K562 (cell line): ENCODE measurements around the gene GPX7. TPM values are rescaled to one million over a fixed set of nuclear protein-coding genes. Genes with fewer than 3 reads are reported as not detected.

ENCODE experiments used
- ARID1B ChIP-seq: fragments of 450-650 bp; IDR thresholded peaks from 2 replicates; pipeline ENCODE4 v1.6.1; 2016; ENCODE audit warnings: antibody characterized with exemption, mild to moderate bottlenecking, inconsistent platforms
- DMBX1 ChIP-seq: fragments of 250-450 bp; sonication (Bioruptor Pico); IDR thresholded peaks from 2 replicates; pipeline ENCODE4 v1.8.0; 2022; ENCODE audit warnings: inconsistent platforms, mild to moderate bottlenecking, moderate library complexity, borderline replicate concordance
- E2F4 ChIP-seq: sonication (generic); formaldehyde crosslinking; IDR thresholded peaks from 2 replicates; pipeline ENCODE4 v1.8.0; 2022; ENCODE audit warnings: mild to moderate bottlenecking, low read depth, missing genetic modification reagents
- FOXM1 ChIP-seq, 2 experiments: fragments of 450-650 bp in 1 of 2; sonication (generic) in 1 of 2; formaldehyde crosslinking in 1 of 2; IDR thresholded peaks; 2 replicates each; pipeline versions ENCODE4 v1.6.1 to v1.9.0; 2017 to 2022; ENCODE audit warnings: low read depth in 2 of 2, mild to moderate bottlenecking in 2 of 2, missing genetic modification reagents in 1 of 2, moderate library complexity in 1 of 2
- MAX ChIP-seq: sonication (generic); formaldehyde crosslinking; IDR thresholded peaks from 2 replicates; pipeline ENCODE4 v1.9.0; 2022; ENCODE audit warnings: mild to moderate bottlenecking, missing genetic modification reagents
- NCOR1 ChIP-seq: fragments of 450-650 bp; IDR thresholded peaks from 2 replicates; pipeline ENCODE4 v1.6.1; 2016; ENCODE audit warnings: mild to moderate bottlenecking, moderate library complexity
- RBBP5 ChIP-seq: fragments of 200-600 bp; sonication (generic); IDR thresholded peaks from 2 replicates; pipeline ENCODE4 v1.6.1; 2012; ENCODE audit warnings: borderline replicate concordance, mild to moderate bottlenecking, low read length, control low read depth, inconsistent platforms; ENCODE audit not compliant: insufficient read depth, poor library complexity, severe bottlenecking
- SFPQ ChIP-seq: fragments of 200-400 bp; formaldehyde crosslinking; IDR thresholded peaks from 2 replicates; pipeline ENCODE4 v1.6.1; 2017; ENCODE audit warnings: mild to moderate bottlenecking, low read depth, low read length, moderate library complexity
- TARDBP ChIP-seq: fragments of 450-650 bp; IDR thresholded peaks from 2 replicates; pipeline ENCODE4 v1.6.1; 2016
- ZBTB17 ChIP-seq: fragments of 450-650 bp; formaldehyde crosslinking; IDR thresholded peaks from 2 replicates; pipeline ENCODE4 v1.4.0; 2020; ENCODE audit warnings: mild to moderate bottlenecking
- ZNF830 ChIP-seq: fragments of 250-450 bp; sonication (Bioruptor Pico); IDR thresholded peaks from 2 replicates; pipeline ENCODE4 v1.5.0; 2021; ENCODE audit warnings: mild to moderate bottlenecking
- polyA plus RNA-seq, 8 experiments: library from polyadenylated mRNA; depleted of rRNA in 4 of 8; stranded (reverse) in 5 of 8; unstranded in 3 of 8; fragments of >200 nt; fragmentation: Nextera tagmentation in 2 of 8; fragmentation: Illumina TruSeq in 1 of 8; extraction: Ambion mirVana in 2 of 8; extraction: Trizol in 1 of 8; gene quantifications; 2 replicates each; pipeline versions ENCODE4 v1.2.1 to v1.2.3, GENCODE V29; 2011 to 2014; ENCODE audit warnings: inconsistent platforms in 1 of 8, missing spikeins in 1 of 8
- total RNA-seq, 7 experiments: library from RNA; depleted of rRNA in 6 of 7; stranded (reverse); fragments of >200 nt in 6 of 7; fragmentation: Illumina TruSeq in 2 of 7; extraction: Trizol in 2 of 7; gene quantifications; 2 replicates each; pipeline versions ENCODE4 v1.2.1 to v1.2.3, GENCODE V29; 2011 to 2021; ENCODE audit warnings: low replicate concordance in 1 of 7
- TF ChIP-seq, protein P1 (sequence below): fragments of 250-450 bp; sonication (Bioruptor Pico); IDR thresholded peaks from 2 replicates; pipeline ENCODE4 v1.4.0; 2020; ENCODE audit warnings: mild to moderate bottlenecking
- TF ChIP-seq, protein P2 (sequence below): sonication (generic); formaldehyde crosslinking; IDR thresholded peaks from 2 replicates; pipeline ENCODE4 v1.8.0; 2023; ENCODE audit warnings: mild to moderate bottlenecking, missing genetic modification reagents

Gene GPX7
- total and polyA plus RNA-seq, 9 of the 15 experiments (the other 6 are each of a cell fraction or from before 2014, with no cell fraction given) = 0.08 TPM; not detected in 8

DNA sequence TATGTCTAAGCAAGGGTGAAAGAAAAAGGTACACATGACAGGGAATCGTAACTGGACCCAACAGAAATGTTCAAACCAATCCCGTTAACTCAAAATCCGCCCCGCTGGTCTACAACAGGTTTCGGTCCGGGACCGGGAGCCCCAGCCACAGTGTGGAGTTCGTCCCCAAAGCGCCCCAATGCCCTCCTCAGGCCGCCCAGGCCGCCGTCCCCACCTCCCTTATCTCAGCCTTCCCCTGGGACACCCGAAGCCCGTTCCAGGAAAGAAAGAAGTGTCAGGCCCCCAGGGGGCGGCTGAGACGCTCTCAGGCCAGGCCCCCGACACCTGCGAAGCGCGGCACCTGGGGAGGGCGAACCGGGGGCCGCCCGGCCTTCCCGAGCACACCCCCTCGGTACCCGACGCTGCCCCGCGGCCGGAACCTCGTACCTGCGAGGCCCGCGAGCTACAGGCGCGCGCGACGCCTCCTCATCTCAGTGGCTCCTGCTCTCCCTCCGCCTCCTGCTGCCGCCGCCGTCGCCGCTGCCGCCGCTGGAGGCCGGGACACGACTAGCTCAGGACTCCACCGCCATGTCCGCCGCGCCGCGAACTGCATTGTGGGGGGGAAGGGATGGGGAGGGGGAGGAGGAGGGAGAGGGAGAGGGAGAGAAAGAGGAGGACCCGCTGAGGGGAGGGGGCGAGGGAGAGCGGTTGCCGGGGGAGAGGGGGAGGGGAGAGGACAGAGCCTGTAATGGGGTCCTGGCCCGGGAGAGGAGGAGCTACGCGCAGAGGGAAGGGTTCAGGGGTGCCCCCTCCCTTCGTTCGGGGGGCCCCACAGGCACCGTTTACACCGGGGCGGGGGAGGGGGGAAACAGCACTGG, 49.4 kb upstream of the GPX7 start, which contains the start of gene TUT4 (continued):
- TF ChIP-seq SFPQ (no peak), MAX (peak; percentile 74), ARID1B (peak; percentile 53), NCOR1 (peak; percentile 41; the same call in 1 of the 2 replicates), E2F4 (CRISPR knock-in tag) (peak; percentile 11; the same call in 1 of the 2 replicates), DMBX1 (CRISPR knock-in tag) (peak; percentile 73), RBBP5 (peak; percentile 94), ZBTB17 (CRISPR knock-in tag) (peak; percentile 51; the same call in 1 of the 2 replicates), FOXM1 (IDR thresholded peaks at IDR 0.05; ENCODE audit: low read depth) (no peak), FOXM1 (CRISPR knock-in tag; IDR thresholded peaks at IDR 0.05; ENCODE audit: low read depth) (peak; percentile 66; the same call in 1 of the 2 replicates), ZNF830 (CRISPR knock-in tag) (0 out of 2 replicates have a peak, but pooled peaks have one; percentile 54), TARDBP (0 out of 2 replicates have a peak, but pooled peaks have one; percentile 19)
- TF ChIP-seq, protein P1, sequence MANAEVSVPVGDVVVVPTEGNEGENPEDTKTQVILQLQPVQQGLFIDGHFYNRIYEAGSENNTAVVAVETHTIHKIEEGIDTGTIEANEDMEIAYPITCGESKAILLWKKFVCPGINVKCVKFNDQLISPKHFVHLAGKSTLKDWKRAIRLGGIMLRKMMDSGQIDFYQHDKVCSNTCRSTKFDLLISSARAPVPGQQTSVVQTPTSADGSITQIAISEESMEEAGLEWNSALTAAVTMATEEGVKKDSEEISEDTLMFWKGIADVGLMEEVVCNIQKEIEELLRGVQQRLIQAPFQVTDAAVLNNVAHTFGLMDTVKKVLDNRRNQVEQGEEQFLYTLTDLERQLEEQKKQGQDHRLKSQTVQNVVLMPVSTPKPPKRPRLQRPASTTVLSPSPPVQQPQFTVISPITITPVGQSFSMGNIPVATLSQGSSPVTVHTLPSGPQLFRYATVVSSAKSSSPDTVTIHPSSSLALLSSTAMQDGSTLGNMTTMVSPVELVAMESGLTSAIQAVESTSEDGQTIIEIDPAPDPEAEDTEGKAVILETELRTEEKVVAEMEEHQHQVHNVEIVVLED = peak; percentile 51
- TF ChIP-seq, protein P2, sequence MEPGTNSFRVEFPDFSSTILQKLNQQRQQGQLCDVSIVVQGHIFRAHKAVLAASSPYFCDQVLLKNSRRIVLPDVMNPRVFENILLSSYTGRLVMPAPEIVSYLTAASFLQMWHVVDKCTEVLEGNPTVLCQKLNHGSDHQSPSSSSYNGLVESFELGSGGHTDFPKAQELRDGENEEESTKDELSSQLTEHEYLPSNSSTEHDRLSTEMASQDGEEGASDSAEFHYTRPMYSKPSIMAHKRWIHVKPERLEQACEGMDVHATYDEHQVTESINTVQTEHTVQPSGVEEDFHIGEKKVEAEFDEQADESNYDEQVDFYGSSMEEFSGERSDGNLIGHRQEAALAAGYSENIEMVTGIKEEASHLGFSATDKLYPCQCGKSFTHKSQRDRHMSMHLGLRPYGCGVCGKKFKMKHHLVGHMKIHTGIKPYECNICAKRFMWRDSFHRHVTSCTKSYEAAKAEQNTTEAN (CRISPR knock-in tag) = peak; percentile 74; the same call in 1 of the 2 replicates
